ENCODE measurements around the gene CNOT1.

- no peak for TF ChIP-seq CTCF (IDR thresholded peaks at IDR 0.05)
- no peak for TF ChIP-seq POLR2A (IDR thresholded peaks at IDR 0.05)
Observed at GRCh38 chr16:58548378-58548777, 81.2 kb downstream of the CNOT1 start.

Data from adrenal gland (tissue), 5 donors.